ENCODE data around the gene LRCH2.

Gene LRCH2

DNA sequence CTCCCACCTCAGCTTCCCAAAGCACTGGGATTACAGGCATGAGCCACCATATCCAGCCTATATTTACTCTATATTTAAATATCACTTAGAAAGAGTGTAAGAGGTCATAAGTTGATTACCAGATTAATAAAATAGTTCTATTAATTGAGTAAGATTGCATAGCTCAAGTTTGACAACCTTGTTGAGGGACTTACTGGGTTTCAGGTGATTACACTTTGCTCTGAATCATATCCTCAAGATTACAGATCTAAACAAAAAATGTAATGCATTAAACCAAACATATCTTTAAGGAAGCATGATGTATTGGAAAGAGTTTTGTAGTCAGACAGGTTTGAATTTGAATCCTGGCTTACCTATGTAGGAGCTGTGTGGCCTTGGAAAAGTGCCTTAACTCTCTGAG, 168.6 kb downstream of the LRCH2 start:
- no peak for DNase-seq (ENCODE audit: low spot score)

Measured in SW480 (cell line).